HG03060 (cell line): ENCODE data around the gene FBXO28.
"Not testable (repeated sequence)": the region's sequence is repeated elsewhere in the genome, so short reads cannot be mapped to it uniquely, and the experiment has no call there.

ENCODE experiments used
- ATAC-seq: cut with Tn5 transposase; IDR thresholded peaks from one replicate; pipeline ENCODE4 v1.9.1; 2021; ENCODE audit warnings: low read depth, moderate number of reproducible peaks; ENCODE audit not compliant: unreplicated experiment

Gene FBXO28, protein sequence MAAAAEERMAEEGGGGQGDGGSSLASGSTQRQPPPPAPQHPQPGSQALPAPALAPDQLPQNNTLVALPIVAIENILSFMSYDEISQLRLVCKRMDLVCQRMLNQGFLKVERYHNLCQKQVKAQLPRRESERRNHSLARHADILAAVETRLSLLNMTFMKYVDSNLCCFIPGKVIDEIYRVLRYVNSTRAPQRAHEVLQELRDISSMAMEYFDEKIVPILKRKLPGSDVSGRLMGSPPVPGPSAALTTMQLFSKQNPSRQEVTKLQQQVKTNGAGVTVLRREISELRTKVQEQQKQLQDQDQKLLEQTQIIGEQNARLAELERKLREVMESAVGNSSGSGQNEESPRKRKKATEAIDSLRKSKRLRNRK

DNA sequence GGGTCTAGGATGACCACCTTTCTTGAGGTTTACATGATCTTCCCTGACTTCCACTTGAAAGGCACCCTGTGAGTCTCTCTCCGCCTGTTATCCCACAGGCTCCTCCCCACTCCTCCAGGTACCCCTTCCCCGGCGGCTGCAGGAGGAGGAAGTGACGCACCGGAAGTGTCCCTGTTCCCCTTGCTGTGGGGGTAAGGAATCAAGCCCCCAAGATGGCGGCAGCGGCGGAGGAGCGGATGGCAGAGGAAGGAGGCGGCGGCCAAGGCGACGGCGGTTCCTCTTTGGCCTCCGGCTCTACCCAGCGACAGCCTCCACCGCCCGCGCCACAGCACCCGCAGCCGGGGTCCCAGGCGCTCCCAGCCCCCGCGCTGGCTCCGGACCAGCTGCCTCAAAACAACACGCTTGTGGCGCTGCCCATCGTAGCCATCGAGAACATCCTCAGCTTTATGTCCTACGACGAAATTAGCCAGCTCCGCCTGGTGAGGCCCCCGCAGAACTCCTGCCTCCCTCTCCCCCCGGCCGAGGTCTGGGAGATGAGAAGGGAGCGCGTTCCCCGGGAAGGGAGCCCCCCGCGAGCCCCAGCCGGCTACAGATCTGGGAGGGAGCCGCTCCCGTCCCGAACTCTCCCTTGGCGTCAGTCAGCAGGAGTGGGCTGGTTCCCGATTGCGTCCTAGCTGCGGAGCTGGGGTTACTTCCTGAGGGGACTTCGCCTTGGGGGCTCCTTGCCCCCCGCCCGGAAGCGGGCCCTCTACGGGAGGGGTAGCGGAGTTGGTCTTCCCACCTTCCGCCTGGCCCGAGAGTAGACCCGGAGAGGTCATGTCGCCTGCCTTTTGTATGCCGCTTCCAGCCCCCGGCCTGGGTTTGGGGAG is at the start of gene FBXO28:
Gene FBXO28, plus strand, starts transcription at position 194 of the 869 bp plus-strand sequence. Its CDS starts 19 bp downstream, at position 213.
- ATAC-seq, result peak; percentile 94

DNA sequence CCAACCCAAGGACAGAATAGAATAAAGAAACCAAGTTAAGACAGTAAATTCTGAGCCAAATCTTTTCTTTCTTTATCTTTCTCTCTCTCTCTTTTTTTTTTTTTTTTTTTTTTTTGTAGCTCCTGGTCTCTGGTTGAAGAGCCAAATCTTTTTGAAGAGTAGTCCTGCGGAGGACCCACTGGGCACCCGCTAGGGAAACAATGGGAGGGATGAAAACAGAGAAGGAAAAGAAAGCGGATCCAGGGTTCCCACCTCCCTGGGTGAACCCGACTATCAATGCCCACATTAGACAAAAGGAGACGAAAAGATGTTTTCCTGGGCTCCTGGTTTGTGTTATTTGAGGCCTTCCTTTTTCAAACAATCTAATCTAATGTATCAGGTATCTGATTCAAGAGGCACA is 49.8 kb upstream of the FBXO28 start:
- no peak for ATAC-seq

DNA sequence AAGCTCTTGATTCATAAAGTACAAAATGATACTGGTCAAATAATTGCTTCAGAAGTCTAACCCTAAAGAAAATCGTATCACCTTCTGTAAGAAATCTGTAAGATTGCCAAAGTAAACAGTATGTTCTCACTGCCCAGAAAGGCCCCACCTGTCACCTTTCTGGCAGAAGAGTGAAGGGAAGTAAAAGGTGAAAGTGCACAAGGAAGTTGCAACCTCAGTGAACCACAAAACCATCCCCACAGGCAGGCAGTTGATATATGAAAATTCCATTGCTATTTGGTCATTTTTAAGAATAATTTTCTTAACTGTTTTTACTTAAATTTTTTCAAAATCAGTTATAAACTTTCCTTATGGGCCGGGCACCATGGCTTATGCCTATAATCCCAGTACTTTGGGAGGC is 48.5 kb upstream of the FBXO28 start:
- ATAC-seq, result no peak

DNA sequence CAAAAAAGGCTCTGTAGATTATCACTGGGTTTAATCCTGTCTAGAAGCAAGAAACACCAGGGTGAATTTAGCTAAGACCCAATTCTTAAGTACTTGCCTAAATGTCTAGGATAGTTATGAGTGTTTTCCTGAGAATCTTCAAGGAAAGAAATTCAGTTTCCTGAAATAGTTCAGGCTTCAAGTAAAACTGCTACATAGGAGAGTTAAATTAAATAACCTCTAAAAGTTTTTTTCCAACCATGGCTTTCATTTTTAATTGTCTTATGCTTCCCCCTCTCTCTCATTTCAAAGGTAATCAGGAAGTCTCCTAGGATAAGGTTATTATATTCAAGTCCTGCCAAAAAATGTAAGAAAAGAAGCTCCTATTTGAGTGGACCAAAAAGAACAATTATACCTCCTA is 46.7 kb upstream of the FBXO28 start:
- no peak for ATAC-seq

DNA sequence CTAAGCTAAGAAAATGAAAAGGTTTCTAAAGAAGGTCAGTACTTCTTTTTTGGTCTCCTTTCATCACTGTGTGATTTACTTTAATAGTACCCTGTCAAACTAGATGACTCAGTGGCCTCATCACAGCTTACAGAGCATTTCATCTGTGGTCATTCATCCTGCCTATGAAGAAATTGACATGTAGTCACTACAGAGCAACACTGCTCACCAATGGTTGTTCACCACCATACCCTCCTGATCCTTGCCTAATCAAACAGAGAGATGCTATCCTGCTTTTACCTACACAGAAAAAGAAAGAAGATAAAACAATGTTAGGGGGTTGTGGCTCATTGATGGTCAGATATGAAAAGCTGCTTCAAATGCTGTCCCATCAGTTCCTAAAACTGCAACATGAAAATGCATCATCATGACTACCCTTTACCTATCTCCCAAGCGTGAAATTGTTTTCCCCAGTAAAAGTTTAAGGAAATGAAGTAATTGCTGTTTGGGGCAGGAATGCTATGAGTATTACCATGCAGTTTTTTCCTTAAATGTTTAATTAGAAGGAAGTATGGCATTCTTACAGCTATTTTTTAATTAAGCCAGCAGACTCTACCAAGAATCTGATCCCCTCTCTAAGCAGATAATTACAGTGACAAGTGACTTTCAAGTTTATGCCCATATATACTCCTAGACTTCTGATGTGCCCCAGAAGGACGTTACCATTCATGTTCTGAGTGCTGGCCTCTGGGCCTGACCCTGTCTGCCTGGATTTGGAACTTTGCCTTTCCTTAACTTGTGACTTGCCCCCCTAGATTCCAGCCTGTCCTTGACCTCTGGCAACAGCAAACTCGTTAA is 46.1 kb upstream of the FBXO28 start:
- ATAC-seq, result no peak

DNA sequence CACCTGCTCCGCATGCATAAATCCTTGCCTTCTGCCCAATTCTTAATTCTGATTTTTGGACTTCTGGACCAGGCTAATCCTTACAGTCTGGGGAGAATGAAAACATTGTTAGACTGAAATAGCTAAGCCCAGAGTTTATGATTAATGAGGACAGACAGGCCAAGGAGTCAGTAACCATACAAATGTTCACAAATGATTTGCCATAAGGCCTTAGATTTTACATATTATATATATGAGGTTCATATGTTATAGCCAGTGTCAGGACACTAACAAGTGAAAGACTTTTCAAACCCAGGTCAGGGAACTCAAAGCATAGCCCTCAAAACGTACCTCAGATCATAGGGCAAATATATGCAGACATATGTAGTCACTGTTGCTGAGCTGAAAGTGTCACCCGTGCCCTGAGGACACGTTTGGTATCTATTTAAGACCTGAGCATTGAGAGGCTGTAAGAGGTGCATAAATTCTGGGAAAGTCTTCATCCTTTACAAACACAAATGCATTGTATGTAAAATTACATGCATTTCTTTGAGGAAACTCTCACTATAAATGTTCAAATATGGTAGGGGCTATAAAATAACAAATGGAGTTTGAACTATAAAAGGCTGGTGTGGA is 45.3 kb upstream of the FBXO28 start:
- ATAC-seq, result no peak

DNA sequence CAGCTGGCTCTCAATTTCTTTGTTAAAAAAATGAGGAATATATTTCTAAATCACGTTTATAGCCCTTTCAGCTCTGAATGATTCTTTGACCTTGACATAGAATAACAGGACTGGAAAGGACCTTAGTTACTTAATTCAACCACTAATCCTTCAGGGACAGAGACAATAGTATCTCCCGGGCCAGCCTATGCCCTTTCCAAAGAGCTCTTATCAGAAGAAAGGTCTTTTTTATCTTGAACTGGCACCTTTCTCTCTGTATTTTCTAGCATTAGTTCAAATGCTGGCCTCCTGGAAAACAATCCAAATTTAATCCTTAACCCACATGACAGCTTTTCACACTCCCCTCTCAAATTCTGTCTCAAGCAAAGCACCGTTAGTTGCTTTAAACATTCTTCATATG is 44.8 kb upstream of the FBXO28 start:
- ATAC-seq, result no peak

DNA sequence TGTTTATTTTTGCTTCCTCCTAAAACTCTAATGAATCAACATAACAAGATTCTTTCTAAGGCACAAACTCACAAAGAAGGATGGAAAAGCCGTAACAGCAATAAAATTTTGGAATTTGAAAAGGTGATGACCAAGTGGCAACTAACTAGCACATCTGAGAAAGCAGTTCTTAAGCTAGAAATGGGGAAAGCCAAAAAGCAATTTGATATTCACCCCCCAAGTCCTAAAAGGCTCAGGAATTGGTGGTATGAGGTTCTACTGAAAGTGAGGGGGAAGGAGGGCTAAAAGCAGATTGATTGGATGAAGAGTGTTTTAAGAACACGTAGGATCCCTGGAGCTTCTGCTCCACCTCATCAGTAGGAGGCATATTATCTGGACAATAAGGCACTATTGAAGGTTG is 43.4 kb upstream of the FBXO28 start:
- ATAC-seq, result no peak

DNA sequence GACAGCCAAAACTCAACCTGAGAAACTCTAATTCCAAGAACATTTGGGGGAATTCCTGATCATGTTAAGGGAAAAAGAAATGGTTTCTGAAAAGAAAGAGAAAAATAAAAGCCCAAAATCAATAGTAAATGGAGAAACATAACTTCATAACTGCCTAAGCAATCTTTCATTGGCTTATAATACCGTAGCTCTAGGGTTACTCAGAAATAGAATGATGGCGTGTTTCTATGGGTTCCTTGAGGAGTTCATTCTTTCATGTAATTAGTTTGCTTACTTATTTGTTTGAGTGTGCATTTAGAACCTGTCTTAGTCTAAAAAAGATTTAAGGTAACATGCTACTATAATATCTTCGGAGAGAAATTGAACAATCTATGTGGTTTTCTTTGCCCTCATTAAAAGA is 37.5 kb upstream of the FBXO28 start:
- no peak for ATAC-seq

DNA sequence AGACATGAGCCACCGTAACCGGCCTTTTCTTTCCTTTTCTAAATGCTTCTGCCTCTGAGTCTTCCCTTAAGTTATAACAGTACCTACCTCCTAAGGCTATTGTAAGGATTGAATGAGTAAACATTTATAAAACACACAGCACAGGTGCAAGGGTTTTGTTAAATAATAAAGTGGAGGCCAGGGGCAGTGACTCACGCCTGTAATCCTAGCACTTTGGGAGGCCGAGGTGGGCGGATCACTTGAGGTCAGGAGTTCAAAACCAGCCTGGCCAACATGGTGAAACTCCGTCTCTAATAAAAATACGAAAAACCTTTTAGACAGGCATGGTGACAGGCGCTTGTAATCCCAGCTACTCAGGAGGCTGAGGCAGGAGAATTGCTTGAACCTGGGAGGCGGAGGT is 34.3 kb upstream of the FBXO28 start:
- not testable (repeated sequence) for ATAC-seq

DNA sequence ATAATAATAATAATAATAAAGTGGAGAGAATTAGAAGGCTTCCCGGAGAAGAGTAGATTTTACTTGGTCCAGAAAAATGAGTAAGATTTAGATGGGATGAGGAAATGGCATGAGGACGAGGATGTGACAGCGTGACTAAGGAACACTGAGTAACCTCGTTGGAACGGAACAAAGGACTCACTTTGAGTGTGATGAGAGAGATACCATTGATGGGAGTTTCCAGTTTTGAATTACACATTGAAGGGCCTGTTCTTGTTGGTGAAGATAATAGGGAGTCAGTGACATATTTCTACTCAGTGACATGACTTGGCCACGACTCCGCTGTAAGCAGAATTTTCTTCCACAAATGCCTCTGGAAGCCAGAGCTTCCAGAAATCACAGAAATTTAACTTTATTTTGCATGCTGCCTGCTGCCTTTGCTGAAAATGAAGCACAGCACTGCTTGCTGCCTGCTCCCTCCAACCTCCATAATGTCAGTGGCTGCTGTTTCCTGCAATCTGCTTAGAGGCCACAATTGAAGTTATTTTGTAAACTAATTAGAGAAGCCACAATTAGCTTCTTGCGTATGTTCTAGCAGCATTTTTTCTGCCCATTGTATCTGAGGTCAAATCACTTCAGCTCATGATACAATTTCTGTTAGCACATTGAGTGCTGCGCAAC is 33.7 kb upstream of the FBXO28 start:
- ATAC-seq, result no peak

DNA sequence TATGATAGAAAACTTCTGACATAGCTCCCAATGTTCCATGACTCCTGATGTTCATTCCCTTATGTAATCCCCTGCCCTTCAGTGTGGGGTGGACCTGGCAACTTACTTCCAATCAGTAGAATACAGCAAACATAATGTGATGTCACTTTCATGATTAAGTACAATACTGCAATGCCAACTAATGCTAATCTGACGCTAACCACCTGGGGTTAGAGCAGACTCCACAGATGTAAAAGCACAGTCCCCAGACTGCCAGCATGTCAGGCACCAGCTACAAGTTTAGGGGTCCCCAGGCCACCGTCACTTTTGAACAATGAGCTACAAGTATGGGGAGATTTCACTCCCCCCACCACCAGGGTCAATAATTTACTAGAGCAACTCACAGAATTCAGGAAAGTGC is 32.3 kb upstream of the FBXO28 start:
- ATAC-seq, result no peak

DNA sequence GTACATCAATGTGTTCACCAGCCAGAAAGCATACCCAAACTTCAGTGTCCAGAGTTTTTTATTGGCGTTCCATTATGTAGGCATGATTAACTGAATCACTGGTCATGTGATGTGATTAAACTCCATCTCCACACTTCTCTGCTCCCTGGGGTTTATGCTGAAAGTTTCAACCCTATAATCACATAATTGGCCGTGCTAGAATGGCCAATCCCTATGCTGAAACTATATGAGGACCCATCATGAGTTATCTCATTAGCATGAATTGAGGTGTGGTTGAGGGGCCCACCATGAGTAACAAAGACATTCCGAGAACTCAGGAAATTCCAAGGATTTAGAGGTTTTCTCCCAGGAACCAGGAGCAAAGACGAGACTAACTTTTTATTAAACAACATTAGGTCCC is 31.8 kb upstream of the FBXO28 start:
- no peak for ATAC-seq

DNA sequence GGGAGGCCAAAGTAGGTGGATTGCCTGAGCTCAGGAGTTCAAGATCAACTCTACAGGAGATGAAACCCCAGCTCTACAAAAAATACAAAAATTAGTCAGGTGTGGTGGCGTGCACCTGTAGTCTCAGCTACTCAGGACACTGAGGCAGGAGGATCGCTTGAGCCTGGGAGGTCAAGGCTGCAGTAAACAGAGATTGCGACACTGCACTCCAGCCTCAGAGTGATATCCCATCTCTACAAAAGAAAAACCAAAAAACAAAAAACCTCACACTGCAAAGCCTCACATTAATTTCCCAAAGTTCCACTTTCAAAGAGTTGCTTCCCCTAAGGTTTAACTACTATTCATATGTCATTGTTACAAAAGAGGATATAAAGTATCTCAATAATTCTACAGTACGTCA is 29.0 kb upstream of the FBXO28 start:
- ATAC-seq, result no peak

DNA sequence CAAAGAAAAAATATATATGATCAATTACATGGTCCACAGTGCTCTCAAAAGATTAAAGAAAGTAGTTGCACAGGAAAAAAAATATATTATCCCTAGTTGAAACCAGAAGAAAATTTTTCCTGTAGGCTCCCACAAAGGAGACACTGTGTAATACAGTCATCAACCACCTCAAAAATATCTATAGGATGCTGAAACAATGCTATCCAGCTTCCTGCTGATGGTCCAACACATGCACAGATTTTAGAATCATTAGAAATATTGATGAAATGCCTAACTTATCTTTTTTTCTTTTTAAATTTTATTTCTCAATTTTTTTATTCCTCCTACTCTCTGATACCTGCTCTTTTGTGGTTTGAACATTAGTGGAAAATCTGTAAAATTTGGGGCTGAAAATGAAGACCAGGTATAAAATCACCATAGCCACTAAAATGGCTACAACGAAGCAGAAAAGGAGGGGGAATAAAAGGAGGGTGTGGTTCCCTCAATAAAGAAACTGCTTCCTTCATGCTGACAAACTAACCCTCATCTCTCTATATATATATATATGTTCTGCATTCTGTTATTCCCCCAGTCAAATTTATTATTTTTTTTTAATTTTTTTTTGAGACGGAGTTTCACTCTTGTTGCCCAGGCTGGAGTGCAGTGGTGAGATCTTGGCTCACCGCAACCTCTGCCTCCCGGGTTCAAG is 28.3 kb upstream of the FBXO28 start:
- no peak for ATAC-seq

DNA sequence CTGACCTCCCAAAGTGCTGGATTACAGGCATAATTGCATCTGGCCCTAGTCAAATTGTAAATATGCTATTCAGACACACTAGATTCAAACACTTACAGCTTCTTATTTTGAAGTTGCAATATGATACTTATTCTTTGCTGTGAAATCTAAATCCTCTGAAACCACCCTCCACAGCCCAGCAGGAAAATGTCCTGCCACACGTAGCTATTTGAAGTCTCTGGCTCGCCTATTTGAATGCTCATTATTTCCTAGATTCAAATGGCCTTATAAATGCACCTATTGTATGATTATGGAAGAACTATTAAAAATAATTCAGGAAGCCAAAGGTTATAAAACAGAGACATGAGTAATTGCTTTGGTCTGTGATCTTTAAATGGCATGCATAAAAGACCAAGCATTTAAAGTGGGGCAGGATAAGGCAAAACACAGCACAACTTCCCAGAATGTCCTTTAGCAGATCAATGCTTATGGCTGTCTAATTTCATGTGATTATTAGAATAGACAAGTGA is 26.6 kb upstream of the FBXO28 start:
- ATAC-seq, result no peak

DNA sequence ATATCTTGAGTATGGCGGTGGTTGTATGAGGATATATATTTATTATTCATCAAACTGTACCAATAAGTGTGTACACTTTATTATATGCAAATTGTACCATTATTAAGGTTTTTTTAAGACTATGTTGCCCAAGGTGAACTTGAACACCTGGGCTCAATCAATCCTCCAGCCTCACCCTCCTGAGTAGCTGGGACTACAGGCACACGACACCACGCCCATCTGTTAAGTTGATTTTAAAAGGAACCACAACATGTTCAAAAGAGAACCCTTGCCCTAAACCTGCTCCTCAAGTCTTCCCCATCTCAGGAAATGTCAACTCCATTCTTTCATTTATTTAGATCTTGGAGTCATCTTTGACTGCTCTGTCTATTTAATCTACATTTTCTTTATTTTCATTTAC is 24.3 kb upstream of the FBXO28 start:
- ATAC-seq, result no peak

DNA sequence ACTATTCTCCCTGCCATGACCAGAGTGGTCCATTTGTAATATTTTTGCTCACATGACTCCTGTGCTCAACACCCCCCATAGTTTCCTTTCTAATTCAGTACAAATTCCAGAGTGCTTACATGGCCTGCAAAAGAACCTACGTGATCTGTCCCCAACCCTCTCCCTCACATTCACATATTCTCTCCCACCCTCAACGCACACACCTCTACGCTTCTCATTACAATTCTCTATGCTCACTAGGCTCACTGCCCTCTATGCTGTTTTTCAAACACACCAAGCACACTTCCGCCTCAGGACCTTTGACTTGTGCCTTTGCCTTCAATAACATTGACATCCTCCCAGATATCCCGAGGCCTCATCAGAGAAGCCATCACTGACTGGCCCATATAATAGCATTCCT is 23.8 kb upstream of the FBXO28 start:
- no peak for ATAC-seq

DNA sequence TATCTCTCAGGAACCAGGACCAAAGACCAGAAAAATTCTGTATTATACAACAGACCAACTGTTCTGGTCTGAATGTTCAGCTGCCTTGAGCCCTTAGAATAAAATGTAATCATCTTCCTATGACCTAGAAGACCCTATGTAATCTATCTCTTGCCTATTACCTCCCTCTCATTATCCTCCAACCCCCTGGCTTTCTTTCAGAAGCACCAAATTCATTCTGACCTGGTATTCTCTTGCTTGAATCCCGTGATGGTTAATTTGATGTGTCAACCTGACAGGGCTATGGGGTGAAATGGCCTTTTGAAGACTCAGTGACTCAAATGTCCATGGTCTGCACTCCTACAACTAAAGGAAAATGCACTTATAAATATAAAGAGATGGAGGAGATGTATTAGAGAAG is 21.8 kb upstream of the FBXO28 start:
- no peak for ATAC-seq
